ENCODE results near the gene LDLRAD4. TPM values are rescaled to one million over a fixed set of nuclear protein-coding genes. Genes with fewer than 3 reads are reported as not detected.

Gene LDLRAD4
- total RNA-seq, 4 donors from 2014 or later = 2.7 to 22.5 (median 10.8) TPM

GRCh38 chr18:13653746-13654433 is 435.3 kb downstream of the LDLRAD4 start:
- no peak overlapping the region for H3K4me3 ChIP-seq (ENCODE audit: low read depth, poor library complexity, severe bottlenecking)
- WGBS, 2 donors = 45 to 49% methylated on average over 13 of the region's 13 CpGs
- peak in 1 of 2 donors; percentile 80 for DNase-seq (ENCODE audit: low spot score in 2 of 2)
- TF ChIP-seq, protein P1, sequence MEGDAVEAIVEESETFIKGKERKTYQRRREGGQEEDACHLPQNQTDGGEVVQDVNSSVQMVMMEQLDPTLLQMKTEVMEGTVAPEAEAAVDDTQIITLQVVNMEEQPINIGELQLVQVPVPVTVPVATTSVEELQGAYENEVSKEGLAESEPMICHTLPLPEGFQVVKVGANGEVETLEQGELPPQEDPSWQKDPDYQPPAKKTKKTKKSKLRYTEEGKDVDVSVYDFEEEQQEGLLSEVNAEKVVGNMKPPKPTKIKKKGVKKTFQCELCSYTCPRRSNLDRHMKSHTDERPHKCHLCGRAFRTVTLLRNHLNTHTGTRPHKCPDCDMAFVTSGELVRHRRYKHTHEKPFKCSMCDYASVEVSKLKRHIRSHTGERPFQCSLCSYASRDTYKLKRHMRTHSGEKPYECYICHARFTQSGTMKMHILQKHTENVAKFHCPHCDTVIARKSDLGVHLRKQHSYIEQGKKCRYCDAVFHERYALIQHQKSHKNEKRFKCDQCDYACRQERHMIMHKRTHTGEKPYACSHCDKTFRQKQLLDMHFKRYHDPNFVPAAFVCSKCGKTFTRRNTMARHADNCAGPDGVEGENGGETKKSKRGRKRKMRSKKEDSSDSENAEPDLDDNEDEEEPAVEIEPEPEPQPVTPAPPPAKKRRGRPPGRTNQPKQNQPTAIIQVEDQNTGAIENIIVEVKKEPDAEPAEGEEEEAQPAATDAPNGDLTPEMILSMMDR (IDR thresholded peaks at IDR 0.05) = no peak
- TF ChIP-seq POLR2A (IDR thresholded peaks at IDR 0.05) = no peak
- intact Hi-C loops (cut with DNase I; ENCODE audit: low total_unique reads) = no loop called here

DNA sequence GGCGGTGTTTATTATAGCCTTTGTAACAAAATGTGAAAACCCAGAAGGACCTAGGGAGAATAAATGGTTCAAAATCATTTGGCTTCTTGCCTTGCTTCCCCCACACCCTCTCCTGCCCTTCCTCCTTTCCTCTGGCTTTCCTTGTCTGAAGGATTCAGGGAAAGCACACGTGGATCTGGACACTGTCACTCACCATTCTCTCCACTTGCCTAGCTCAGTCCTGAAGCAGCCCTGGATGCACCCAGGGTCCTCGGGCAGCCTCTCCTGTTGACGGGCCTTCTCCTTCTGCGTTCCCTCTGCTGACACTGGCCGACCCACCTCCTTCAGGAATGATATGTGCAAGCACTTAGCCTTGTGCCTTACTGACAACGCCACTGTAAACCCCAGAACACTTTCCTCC is 439.4 kb downstream of the LDLRAD4 start:
- 66 to 75% methylated on average over 7 of the region's 7 CpGs for WGBS, 2 donors
- intact Hi-C loops (cut with DNase I; ENCODE audit: low total_unique reads) = no loop called here

GRCh38 chr18:13658436-13659204 is 440.1 kb downstream of the LDLRAD4 start:
- intact Hi-C loops (cut with DNase I; ENCODE audit: low total_unique reads) = no loop called here
- TF ChIP-seq POLR2A (IDR thresholded peaks at IDR 0.05) = no peak
- TF ChIP-seq, protein P1 (IDR thresholded peaks at IDR 0.05) = no peak
- no peak overlapping the region for H3K4me3 ChIP-seq (ENCODE audit: low read depth, poor library complexity, severe bottlenecking)
- no peak for DNase-seq (ENCODE audit: low spot score in 2 of 2)
- WGBS, 2 donors = 83 to 89% methylated on average over 8 of the region's 8 CpGs

More for the DNA sequence above, 439.4 kb downstream of the LDLRAD4 start:
- no peak overlapping the region for H3K4me3 ChIP-seq (ENCODE audit: low read depth, poor library complexity, severe bottlenecking)
- TF ChIP-seq, protein P1 (IDR thresholded peaks at IDR 0.05) = no peak
- TF ChIP-seq POLR2A (IDR thresholded peaks at IDR 0.05) = no peak
- no peak for DNase-seq (ENCODE audit: low spot score in 2 of 2)

DNA sequence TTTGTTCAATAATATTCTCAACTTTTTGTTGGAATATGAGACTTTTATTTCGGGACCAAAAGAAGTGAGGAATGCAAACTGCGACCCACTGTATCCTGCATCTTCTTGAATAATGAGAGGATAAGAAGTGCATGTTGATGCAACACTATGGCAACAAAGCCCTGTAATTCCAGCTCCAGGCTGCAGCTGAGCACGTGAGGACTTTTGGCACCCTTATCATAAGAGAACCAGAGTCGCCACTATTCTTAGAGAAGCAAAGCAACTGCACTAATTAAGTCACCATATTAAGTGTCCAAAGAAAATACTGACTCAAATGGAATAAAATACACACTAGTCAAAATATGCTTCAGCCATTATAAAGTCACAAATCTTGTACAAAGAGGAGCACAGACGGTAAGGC is 441.9 kb downstream of the LDLRAD4 start:
- WGBS, 2 donors = 40 to 53% methylated on average over 5 of the region's 5 CpGs
- intact Hi-C loops (cut with DNase I; ENCODE audit: low total_unique reads) = no loop called here

GRCh38 chr18:13661051-13661778 is 442.7 kb downstream of the LDLRAD4 start:
- 76 to 83% methylated on average over 8 of the region's 8 CpGs for WGBS, 2 donors
- no peak for TF ChIP-seq POLR2A (IDR thresholded peaks at IDR 0.05)
- DNase-seq (ENCODE audit: low spot score in 2 of 2) = no peak
- H3K4me3 ChIP-seq (ENCODE audit: low read depth, poor library complexity, severe bottlenecking) = no peak overlapping the region
- intact Hi-C loops (cut with DNase I; ENCODE audit: low total_unique reads) = no loop called here

More for the DNA sequence above, 441.9 kb downstream of the LDLRAD4 start:
- no peak for DNase-seq (ENCODE audit: low spot score in 2 of 2)
- TF ChIP-seq POLR2A (IDR thresholded peaks at IDR 0.05) = no peak
- TF ChIP-seq, protein P1 (IDR thresholded peaks at IDR 0.05) = no peak
- H3K4me3 ChIP-seq (ENCODE audit: low read depth, poor library complexity, severe bottlenecking) = no peak overlapping the region

GRCh38 chr18:13661779-13662256 is 443.3 kb downstream of the LDLRAD4 start:
- DNase-seq (ENCODE audit: low spot score in 2 of 2) = no peak
- intact Hi-C loops (cut with DNase I; ENCODE audit: low total_unique reads) = no loop called here
- H3K4me3 ChIP-seq (ENCODE audit: low read depth, poor library complexity, severe bottlenecking) = no peak overlapping the region
- 78 to 80% methylated on average over 2 of the region's 2 CpGs for WGBS, 2 donors
- TF ChIP-seq, protein P1 (IDR thresholded peaks at IDR 0.05) = no peak
- TF ChIP-seq POLR2A (IDR thresholded peaks at IDR 0.05) = no peak

All from lower leg skin (tissue), 4 donors.